Suppressor macrophage treated with lipopolysaccharide for 1 hour (primary cell): ENCODE results near the gene OTULIN.

Source experiments
- DNase-seq, 3 donors: peaks; one replicate each; pipeline ENCODE4 v3.0.0-alpha.2; 2020 to 2022

The OTULIN gene

DNA sequence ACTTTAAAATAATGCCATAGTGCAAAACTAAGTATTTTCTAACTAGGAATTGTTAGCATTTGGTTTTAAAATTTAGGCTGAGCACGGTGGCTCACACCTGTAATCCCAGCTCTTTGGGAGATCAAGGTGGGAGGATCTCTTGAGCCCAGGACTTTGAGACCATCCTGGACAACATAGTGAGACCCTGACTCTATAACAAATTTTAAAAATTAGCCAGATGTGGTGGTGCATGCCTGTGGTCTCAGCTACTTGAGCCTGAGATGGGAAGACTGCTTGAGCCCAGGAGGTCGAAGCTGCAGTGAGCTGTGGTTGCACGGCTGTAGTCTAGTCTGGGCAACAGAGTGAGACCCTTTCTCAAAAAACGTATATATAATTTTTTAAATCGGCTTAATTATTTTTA is 4.9 kb downstream of the OTULIN start:
- DNase-seq = no peak

DNA sequence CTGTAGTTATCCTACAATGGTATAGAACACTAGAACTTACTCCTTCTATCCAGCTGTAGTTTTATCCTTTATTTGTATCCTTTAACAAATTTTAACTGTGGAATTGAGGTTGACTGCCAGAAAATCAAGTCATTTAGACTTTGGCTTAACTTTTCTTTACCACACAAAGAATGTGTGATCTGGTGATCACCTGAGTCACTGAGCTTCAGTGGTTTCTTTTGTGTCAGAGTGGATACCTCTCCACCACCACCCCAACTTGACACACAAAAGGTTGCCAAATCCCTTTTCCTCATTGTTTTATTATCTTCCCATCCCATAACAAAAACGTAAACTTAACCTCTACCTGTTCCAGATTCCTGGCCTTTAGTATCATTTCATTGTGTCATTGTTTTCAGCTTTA is 5.5 kb downstream of the OTULIN start:
- no peak for DNase-seq

DNA sequence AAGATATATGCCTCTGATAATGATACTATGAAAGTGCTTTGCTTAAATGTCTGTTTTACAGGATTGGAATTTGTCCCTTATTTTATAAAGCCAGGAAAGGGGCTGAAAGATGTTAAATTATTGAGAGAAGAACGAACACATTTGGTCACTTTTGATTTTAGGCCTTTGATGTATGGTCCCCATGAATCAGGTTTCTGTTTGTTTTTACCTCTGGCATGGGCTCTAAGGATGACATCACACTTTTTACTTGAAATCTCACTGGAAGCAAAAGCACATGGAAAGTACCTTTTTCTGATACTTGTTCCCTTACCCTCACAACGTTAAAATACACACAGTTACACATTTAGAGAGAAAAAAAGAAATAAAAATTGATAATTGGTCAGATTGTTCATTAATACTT is 6.9 kb downstream of the OTULIN start:
- DNase-seq = peak; percentile 52 to 81 (median 67)

DNA sequence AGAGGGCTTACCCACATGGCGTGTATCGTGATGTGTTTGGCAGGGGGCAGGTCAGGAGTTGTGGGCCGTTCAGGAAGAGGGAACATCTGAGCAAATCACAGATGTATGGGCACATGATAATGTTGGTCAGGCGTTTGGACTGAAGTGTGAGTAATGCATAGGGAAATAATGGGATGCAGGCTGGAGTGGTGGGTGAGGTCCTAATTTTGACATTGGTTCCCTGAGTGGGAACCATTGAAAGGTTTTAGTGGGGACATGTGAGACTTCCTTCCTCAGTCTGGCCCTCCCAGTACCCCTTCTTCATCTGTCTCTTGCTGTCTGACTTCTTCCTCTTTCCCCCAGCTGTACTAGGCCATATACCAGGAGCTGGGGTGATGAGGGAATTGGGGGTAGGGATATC is 7.6 kb downstream of the OTULIN start:
- DNase-seq = peak; percentile 54 to 68 (median 67)

DNA sequence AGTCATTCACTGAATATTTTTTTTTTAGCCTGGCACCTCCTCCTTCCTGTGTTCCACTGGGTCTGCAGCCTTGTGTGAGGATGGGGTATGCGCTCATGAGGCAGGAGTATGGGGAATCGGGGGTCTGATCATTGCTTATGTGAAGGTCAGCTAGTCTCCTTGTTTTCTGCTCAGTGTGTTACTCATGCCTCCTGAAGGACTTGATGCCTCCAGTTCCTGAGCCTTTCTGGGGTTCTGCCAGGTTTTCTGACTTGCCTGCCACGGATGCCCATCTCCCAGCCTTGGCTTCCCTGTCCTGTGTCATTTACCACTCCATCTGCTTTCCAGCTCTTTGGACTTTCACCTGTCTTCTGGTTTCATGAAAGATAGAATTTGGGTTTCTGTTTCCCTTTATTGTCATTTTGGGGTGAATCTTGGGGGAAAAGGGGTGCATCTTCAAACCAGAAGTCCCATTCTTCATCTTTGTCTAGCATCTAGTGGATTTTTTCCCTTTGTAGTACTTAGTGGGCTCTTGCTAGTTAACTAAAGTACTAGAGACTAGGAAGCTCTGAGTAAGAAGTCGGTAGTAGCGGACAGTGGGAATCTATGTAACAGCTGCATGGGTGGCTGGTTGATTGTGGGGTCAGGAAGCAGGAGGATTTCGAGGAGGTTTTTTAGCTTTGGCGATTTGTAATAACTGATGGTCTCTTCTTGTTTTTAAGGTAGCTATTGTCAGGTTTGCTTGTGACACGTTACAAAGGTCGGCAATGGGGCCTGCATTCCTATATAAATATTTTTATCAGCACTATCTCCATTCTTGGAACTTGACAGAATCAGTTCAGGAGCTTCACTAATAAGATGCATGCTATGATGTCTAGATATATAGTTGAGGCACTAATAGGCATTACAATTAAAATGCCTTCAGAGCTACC is 8.2 kb downstream of the OTULIN start:
- no peak for DNase-seq

DNA sequence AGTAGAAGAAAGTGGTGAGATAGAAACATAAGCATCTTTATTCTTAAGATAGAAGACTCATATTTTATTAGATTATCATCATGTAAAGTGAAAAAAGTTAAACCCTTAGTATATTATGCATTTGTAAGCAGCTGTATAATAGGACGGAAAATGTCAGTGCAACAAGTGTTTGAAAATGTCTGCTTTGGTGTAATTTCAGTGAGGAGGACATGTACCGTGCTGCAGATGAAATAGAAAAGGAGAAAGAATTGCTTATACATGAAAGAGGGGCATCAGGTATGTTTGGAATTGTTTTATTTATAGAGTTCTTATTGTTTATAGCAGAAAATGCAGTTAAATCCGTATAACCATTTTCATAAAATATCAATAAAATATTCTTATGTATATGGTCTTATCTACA is 8.9 kb downstream of the OTULIN start:
- no peak for DNase-seq

DNA sequence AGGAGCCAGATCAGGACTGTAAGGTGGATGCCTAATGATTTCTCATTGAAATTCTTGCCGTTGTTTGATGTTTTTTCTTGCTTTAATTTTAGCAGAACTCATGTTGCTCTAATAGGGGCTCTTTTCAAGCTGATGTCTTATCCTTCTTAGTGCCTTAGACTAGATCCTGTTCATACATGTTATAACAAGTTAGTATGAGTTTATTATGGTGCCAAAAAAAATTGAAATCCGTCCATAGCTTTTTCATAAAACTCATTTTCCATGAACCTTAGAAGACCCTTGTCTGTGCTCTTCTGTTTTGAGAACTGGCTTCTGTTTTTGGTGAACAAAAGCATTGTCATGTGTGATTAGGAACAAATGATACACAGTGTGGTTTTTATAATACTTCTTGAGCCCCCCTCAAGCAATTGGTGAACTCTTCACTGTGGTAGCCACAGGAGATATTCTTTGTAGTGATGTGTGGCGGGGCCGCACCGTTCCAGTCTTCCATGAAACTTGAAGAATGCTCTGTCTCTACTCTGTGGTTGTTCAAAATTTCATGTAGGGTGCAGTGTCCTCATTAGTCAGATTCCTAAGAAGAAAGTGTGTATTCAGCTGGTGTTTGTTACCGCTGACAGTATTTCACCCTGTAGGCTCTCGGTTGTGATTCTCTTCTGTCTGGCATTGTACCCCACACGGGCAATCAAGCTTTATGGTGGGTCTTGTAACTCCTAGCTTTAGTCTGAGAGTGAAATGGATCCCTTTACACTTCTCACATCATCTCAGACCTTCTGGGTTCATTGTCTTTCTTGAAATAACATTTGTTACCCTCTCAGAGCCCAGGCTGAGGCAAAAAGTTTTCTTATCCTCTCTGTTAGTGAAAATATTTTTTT is 10.7 kb downstream of the OTULIN start:
- DNase-seq = no peak

DNA sequence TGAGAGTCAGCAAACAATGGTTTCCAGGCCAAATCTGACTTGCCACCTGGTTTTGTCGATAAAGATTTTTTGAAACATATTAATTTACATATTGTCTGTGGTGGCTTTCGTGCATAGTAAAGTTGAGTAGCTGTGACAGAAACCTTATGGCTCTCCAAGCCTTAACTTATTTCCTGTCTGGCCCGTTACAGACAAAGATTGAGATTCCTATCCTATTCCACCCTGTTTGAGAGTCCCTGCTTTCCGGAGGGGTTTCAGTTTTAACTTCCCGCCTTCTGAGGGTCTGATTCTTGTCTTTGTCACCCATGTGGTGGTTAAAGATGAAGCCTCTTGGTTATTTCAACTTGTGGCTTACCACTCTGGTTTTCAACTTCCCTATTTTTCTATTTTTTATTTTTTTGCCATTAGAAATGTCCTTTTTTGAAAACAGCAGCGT is 11.4 kb downstream of the OTULIN start:
- peak; percentile 41 to 68 (median 64) for DNase-seq

DNA sequence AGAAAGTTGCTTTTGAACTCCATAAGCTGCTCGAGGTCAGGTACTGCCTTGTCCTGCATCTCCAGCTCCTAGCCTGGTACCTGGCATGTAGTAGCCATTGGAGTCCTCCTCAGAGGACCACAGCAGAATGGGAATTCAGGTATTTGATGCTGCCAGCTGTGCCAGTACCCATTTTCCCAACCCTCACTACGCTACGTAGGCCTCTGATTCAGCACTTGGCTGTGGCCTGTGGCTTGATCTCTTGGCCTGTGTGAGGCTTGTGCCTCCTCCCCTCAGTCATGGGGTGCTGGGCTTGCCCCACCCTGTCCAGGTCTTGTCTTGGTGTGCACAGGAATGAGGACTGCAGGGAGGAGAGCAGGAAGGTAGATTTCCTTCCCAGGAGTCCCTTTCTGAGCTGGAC is 11.8 kb downstream of the OTULIN start:
- DNase-seq = peak in 2 of 3 donors; percentile 34 to 36

DNA sequence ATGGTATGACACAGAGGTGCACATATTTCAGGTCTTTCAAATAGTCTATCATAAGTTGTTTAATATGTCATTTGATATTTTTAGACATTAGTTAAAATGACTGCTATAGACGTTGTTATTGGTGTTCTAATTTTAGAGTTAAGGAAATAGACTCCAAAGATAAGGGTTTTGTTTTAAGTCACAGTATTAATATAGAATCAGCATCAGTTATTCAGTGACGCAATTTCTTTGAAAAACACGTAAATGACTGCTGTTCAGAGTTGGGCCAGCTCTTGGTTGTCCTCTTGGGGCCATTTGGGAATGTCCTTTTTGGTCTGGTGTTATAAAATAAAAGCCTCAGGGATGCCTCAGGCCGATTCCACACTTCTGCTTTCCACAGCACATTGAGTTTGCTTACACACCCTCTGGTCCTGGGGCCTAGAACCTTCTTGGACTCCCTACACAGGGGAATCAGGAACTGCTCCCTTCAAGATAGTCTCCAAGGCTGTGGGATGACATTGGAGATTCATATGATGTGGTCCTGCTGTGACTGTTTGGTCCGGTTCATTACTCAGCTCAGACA is 14.3 kb downstream of the OTULIN start:
- DNase-seq = peak; percentile 35 to 49 (median 43)

DNA sequence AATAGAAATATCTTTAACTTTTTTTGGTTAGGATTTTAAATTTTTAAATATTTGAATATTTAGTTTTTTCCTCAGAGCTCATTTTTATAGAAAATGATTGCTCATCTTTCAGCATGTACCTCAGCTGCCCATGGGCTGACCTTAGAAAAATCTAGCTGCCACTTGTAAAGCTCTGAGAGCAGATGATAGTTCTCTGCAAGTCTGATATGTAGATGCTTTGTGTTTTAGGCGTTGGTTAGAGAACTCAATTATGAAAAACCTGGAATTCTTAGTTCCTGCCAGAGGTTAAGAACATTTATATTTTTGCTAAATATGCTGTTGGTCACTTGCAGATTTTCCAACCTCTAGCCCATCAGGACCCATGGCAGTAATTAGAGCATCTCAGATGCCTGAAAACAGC is 15.1 kb downstream of the OTULIN start:
- DNase-seq = no peak

DNA sequence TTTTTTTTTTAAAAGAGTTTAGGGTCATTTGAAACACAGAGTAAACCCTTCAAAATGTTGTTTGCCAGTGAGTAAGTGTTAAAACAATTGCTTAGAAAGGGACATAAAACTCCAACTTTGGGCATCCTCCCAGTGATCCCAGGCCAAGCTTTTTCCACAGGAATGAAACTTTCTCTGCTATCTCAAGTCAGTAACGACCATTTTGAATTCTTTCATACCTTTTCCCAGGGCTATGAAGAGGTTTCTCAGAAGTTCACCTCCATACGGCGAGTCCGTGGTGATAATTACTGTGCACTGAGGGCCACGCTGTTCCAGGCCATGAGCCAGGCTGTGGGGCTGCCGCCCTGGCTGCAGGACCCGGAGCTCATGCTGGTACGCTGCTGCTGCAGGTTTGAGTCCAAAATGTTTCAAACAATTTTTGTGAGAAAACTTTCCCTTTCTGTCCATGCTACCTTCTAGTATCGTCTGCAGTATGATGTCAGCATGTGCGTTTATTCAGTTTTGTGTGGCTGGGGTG is 16.8 kb downstream of the OTULIN start:
- DNase-seq = no peak

DNA sequence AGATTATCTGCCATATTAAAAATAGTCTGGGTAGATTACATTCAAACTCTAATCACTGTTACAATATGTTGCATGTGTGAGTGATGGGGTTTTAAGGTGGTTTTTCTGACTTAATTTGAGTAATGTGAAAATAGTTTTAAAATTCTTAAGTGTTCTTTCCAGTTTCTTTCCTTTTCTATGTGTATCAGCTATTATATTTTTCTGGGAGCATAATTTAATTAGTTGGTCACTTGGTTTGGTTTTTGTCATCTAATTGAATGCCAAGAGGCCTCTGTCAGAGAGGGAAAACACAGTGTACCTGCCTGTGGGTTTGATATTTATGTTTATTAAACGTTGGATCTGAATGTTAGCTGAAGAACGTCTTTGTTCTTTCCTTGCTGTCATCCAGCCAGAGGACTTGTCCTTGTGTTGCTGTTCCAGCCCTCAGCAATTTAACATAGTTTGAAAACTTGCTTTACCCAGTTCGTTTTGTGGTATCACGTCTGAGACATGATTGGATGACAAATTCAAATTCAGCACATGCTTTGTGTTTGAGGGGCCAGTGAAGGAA is 19.5 kb downstream of the OTULIN start:
- no peak for DNase-seq

DNA sequence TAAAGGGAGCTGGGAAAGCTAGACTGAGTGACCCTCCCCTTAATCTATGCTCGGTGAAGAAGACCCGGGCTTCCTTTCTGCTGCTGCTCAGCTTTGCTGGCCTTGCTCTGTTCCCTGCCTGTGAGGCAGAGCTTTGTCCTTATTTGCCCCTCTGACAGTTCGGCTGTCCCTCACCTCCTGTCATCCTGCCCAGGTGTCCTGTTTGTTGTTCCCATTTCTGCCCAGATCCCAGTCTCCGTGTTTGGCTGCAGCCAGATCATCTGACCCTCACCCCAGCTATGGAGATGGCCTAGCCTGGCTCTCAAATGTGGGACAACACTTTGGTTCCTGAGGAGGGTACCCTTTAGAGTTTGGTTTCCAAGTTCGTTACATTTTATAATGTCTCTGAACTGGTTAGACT is 20.2 kb downstream of the OTULIN start:
- no peak for DNase-seq

DNA sequence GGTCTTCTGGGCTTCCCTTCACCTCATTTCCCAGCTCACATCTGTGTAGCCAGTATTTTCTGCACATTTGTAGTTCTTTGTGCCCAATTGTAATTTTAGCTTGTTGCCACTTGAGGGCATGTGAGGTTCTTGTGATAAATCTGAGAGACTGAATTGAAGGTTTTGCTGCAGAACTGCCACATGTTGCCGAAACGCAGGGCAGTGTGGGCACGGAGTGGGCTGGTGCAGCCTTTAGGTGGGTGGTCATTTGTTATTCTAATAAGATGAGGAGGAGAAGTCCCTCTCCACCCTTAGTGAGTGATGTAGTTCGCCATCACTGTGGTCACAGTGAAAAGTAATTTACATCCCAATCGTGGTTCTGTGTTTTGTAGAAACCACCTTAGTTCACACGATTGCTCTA is 21.2 kb downstream of the OTULIN start:
- DNase-seq = peak; percentile 60 to 73 (median 72)

DNA sequence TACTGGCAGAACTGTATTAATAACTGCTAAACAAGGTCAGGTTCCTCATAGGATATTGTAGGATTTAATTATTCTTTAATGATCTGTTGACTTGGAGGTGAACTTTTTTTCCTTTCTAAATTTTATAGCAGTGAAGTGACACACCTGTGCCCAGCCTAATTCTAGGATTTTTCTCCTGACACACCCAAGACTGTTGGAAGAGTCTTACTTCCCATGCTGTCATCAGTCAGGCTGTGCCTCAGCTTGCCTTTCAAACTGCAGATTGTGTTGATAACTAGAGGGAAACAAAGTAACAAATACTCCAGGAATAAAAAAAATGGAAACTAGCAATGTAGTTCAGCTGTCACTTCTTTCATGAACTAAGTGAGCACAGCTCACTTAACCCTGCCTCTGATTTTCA is 22.0 kb downstream of the OTULIN start:
- DNase-seq = no peak

DNA sequence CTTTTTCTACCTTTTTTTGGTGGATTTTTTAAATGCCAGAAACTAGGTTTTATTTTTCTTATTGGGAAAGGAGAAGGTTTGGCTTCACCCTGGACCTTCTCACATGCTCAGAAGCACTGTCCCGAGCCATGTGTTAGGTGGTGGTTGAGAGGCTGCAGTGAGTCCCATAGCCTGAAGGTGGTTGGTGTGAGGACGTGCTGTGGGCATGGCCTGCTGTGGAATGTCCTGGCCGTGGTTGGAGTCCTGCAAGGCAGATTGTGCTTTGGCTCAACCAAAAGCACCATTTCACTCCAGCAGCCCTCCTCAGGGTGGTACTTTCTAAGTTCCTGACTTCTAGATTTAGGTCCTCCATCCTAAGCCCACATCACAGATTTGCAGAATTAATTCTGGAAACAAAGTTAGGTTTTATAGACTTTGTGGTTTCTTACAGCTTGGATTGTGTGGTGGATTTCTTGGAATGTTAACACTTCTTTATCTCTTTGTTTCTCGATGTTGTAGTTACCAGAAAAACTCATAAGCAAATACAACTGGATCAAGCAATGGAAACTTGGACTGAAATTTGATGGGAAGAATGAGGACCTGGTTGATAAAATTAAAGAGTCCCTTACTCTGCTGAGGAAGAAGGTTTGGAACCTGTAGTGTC is 22.6 kb downstream of the OTULIN start:
- no peak for DNase-seq

DNA sequence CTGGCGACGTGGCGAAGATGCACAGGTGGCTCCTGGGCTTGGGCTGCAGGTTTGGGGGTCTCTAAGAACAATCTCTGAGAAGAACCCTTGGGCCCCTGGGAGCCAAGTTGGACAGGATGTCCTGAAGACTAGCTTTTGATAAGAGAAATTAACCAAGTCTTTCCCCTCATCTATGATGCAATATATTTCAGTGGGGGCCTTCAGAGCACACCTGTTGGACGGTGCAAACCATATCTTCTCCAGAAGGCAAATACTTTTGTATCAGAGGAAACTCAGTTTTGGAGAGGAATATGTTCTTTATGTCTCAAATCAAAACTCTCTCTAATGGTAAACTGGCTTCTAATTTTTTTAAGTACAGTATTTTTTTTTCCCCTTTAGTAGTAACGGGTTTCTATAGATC is 28.6 kb downstream of the OTULIN start:
- no peak for DNase-seq

DNA sequence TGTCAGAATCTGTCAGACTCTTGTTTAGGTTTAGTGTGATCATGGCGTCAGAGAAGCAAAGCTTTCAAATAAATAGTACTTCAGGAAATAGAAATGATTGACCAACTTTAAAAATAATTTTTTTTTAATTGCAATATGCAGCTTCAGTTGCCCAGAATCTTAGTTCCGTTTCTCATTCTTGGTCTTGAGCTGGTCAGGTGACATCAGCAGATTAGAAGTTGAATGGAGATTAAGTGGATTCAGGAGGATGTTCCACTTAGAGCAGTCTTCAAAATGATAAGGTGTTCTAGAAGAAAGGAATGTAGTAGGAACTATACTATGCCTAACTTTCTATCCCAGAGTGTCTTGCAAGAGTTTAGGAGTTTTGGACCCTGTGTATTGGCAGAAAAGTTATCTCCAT is 30.6 kb downstream of the OTULIN start:
- DNase-seq = no peak

DNA sequence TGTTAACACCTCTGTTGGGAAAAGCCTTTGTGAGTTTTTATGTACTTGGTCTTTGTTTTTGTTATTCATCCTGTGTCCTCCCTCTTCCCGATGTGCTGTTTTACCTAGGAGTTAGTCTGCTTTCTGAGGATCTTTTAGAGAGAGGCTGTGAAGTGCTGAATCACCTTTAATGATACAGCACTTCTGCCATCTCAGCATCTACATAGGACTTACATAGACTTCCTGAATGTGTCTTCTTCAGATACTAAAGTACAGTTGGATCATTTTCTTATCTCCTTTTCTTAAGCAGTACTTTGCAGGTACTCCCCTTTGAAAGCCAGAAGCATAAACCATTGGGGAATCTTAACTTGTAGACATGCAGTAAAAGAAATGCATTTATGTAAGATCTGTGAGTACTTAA is 31.5 kb downstream of the OTULIN start:
- no peak for DNase-seq

DNA sequence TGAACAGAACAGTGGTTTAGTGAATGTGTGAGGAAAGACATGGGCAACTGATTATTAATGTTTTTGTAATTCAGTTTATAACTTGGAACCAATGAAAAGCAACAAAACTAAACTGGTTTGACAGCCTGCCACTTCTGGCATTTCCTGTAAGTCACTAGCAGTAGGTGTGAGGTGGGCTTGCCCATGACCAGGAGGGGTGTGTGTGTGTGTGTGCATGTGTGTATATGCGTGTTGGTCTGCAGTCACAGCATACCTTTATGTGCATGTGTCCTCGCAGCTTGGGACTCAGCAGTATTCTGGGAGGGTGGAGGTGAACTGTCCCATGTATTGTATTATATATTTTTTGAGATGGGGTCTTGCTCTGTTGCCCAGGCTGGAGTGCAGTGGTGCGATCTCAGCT is 32.3 kb downstream of the OTULIN start:
- DNase-seq = no peak

DNA sequence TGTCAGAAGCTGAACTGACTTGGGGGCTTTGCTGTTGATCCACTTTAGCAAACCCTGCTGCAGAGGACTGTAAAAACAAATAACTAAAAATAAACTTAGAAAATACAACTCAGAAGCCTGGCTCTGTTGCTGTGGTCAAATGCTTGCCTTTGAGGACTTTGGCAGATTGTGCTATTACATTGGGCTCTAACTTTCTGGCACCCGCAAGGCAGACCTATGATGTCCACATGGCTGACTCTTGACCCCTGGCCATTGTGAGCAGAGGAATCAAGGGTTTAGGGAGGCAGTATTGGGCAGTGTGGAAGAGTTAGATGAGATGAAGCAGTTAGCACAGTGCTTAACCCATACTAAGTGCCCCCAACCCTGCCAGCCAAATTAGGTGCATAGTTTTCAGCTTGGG is 34.0 kb downstream of the OTULIN start:
- no peak for DNase-seq

DNA sequence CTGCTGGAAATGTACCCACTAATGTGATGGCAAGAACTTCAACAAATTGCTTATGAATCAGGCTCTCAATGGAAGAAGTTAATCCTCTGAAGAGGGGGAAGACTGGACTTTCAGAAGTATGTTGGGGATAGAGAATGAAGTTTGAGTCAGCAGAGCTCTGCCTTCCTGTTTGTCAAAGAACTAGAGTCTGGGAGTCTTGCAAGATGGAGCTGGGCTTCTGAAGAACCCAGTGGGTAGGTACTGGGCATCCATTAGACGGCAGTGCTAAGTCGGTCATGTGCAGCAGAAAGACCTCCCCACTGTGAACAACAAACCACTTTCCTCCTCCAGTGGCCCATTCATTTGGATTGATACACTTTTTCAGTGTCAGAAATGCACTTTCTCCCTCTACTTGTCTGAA is 34.6 kb downstream of the OTULIN start:
- no peak for DNase-seq
